Activated B cell treated with CpG ODN at 0.5 μM for 24 hours (primary cell): Measurements from ENCODE around the gene ZNF280B. TPM values are rescaled to one million over a fixed set of nuclear protein-coding genes. Genes with fewer than 3 reads are reported as not detected.
A peak's percentile ranks its signal among the peaks of the same experiment; 100 is the strongest.

Experiments used
- ATAC-seq: fragments of 200-7000 bp; cut with Tn5 transposase; one replicate; pipeline ENCODE4 v1.10.0; 2021; ENCODE audit warnings: low read depth, mild to moderate bottlenecking, moderate library complexity
- CTCF ChIA-PET: fragments of 350-600 bp; sonication (Branson Sonifier 250); formaldehyde crosslinking; loops from one replicate; lab custom pipeline; 2021; ENCODE audit warnings: antibody characterized with exemption; lab: Charles Lee
- POLR2A ChIA-PET: fragments of 350-600 bp; sonication (Branson Sonifier 250); formaldehyde crosslinking; loops from one replicate; lab custom pipeline; 2021; ENCODE audit warnings: antibody characterized with exemption; lab: Charles Lee
- DNase-seq: peaks from one replicate; pipeline ENCODE4 v3.0.0; 2022
- H3K27ac Mint-ChIP-seq: one replicate; pipeline ENCODE4 v1.8.0; 2020; ENCODE audit warnings: mixed read lengths
- H3K27me3 Mint-ChIP-seq: one replicate; pipeline ENCODE4 v1.8.0; 2021; ENCODE audit warnings: mixed read lengths
- H3K36me3 Mint-ChIP-seq: one replicate; pipeline ENCODE4 v1.8.0; 2021; ENCODE audit warnings: low read depth, mixed read lengths
- H3K4me1 Mint-ChIP-seq: one replicate; pipeline ENCODE4 v1.8.0; 2021; ENCODE audit warnings: mixed read lengths
- H3K4me3 Mint-ChIP-seq: one replicate; pipeline ENCODE4 v1.8.0; 2020; ENCODE audit warnings: mild to moderate bottlenecking, mixed read lengths
- H3K9me3 Mint-ChIP-seq: one replicate; pipeline ENCODE4 v1.8.0; 2020; ENCODE audit warnings: mixed read lengths
- intact Hi-C: fragments of 100-400 bp; cut with micrococcal nuclease; formaldehyde crosslinking; loops from one replicate; pipeline ENCODE4 v1.15.1; 2024
- total RNA-seq: library from RNA; stranded (reverse); gene quantifications from 2 replicates; pipeline ENCODE4 v1.2.3, GENCODE V29; 2022
- TF ChIP-seq, protein P1 (sequence below): fragments of 200-600 bp; IDR thresholded peaks from one replicate; pipeline ENCODE4 v1.8.0; 2022; ENCODE audit warnings: antibody characterized with exemption, mild to moderate bottlenecking

The ZNF280B gene
- total RNA-seq, 1 donor from 2014 or later = 2.5 TPM

DNA sequence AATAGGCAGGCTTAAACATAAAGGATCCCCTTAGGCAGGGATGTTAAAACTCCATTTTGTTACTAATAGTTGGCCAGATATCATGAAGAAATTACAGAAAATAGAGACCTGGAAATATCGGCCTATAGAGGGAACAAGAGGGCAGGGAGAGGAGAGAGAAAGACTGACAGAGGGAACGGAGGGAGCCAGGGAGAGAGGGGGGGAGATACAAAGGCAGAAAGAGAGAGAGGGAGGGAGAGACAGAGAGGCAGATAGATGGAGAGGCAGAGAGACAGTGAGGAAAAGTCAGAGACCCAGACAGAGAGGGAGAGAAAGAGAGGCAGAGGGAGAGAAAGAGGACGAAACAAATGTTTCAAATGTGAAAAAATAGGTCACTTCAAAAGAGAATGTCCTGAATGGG, 53.5 kb downstream of the ZNF280B start:
- POLR2A ChIA-PET = no interaction called here
- TF ChIP-seq, protein P1, sequence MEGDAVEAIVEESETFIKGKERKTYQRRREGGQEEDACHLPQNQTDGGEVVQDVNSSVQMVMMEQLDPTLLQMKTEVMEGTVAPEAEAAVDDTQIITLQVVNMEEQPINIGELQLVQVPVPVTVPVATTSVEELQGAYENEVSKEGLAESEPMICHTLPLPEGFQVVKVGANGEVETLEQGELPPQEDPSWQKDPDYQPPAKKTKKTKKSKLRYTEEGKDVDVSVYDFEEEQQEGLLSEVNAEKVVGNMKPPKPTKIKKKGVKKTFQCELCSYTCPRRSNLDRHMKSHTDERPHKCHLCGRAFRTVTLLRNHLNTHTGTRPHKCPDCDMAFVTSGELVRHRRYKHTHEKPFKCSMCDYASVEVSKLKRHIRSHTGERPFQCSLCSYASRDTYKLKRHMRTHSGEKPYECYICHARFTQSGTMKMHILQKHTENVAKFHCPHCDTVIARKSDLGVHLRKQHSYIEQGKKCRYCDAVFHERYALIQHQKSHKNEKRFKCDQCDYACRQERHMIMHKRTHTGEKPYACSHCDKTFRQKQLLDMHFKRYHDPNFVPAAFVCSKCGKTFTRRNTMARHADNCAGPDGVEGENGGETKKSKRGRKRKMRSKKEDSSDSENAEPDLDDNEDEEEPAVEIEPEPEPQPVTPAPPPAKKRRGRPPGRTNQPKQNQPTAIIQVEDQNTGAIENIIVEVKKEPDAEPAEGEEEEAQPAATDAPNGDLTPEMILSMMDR = no peak
- intact Hi-C loops = no loop called here
- no peak overlapping the region for H3K4me3 Mint-ChIP-seq
- peaks cover 7% of the 10 kb centered on the region for H3K36me3 Mint-ChIP-seq
- H3K4me1 Mint-ChIP-seq = peaks cover 29% of the 10 kb centered on the region
- no peak for ATAC-seq
- no peaks in the 10 kb centered on the region for H3K27me3 Mint-ChIP-seq
- peaks cover 18% of the 10 kb centered on the region for H3K9me3 Mint-ChIP-seq
- CTCF ChIA-PET = interaction anchor here (0.9 kb wide), 1 partner anchor 33 kb away, joined by 3 read pairs; no protein-coding TSS in a partner anchor
- DNase-seq = no peak
- H3K27ac Mint-ChIP-seq = no peak overlapping the region

DNA sequence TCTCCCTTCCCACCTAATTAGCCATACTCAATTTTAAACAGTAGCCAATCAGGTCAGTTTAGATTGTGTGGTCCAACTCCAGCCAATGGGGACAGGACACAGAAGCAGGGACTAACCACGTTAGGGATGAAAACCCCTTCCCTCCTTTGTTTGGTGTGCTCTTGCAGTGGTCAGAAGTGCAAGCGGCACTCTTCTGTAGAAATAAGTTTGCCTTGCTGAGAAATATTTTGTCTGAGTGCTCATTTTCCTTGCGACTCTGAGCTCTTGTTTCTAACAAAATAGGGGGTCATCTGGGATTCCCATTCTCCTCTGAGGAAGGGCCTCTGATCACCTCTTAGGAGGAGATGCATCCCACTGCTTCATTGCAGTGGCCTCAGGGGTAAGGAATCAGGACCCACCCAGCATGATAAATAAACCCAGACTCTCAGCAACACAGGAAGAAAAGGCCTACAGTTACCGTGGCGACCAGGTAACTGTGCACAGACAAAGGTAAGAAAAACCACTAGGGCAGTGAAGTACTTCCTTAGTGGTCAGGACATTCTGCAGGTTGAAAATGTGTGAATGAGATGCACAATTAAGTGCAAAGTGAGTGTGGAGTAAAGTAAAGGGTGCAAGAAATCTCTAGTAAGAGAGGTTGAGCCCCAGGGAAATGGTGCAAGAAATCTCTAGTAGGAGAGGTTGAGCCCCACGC, 55.4 kb downstream of the ZNF280B start:
- intact Hi-C loops = no loop called here
- CTCF ChIA-PET = no interaction called here
- H3K27ac Mint-ChIP-seq = no peak overlapping the region

DNA sequence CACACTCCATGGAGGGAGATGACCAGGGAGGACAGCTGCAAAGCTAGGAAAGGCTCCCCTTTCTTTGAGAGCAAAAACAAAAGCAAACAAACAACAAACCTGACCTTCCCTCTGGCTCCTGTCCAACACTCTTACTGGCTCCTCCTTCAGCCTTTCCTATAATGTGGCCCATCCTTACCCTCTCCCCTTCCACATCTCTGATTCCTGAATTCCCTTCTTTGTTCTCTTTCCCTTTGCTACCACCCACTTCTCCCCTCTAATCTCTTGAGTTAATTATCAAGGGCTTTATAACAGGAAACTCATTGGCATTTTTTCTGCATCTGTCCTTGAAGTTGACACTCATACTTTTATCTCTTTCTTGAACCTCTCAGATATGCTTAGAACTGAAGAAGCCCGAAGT, 56.3 kb downstream of the ZNF280B start:
- H3K4me1 Mint-ChIP-seq = peaks cover 38% of the 10 kb centered on the region
- H3K4me3 Mint-ChIP-seq = no peak overlapping the region
- ATAC-seq (no peak), DNase-seq (no peak)
- TF ChIP-seq, protein P1 = no peak
- POLR2A ChIA-PET = no interaction called here
- H3K27ac Mint-ChIP-seq = no peak overlapping the region
- peaks cover 7% of the 10 kb centered on the region for H3K36me3 Mint-ChIP-seq
- CTCF ChIA-PET = no interaction called here
- H3K27me3 Mint-ChIP-seq = no peaks in the 10 kb centered on the region
- intact Hi-C loops = no loop called here
- H3K9me3 Mint-ChIP-seq = peaks cover 7% of the 10 kb centered on the region

More for the DNA sequence above, 55.4 kb downstream of the ZNF280B start:
- ATAC-seq (no peak), DNase-seq (no peak)
- POLR2A ChIA-PET = no interaction called here
- TF ChIP-seq, protein P1 = no peak
- H3K9me3 Mint-ChIP-seq = peaks cover 10% of the 10 kb centered on the region
- no peaks in the 10 kb centered on the region for H3K27me3 Mint-ChIP-seq
- H3K4me1 Mint-ChIP-seq = peaks cover 38% of the 10 kb centered on the region
- peaks cover 7% of the 10 kb centered on the region for H3K36me3 Mint-ChIP-seq
- H3K4me3 Mint-ChIP-seq = no peak overlapping the region

DNA sequence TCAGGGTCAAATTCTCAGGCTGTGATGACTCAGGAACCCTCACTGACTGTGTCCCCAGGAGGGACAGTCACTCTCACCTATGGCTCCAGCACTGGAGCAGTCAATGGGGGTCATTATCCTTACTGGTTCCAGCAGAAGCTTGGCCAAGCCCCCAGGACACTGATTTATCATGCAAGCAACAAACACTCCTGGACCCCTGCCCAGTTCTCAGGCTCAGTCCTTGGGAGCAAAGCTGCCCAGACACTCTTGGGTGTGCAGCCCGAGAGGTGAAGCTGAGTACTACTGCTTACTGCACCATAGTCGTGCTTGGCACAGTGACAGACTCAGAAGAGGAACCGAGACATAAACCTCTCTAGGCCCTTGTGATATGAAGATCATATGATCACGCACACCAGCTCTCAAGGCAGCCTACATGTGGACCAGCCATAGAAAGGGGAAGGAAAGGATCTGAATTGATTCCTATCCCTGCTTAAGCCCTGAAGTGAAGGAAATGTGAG, 58.2 kb downstream of the ZNF280B start:
- peaks cover 7% of the 10 kb centered on the region for H3K9me3 Mint-ChIP-seq
- TF ChIP-seq, protein P1 = no peak
- H3K4me3 Mint-ChIP-seq = peak overlapping the region; percentile 63
- intact Hi-C loops = loop anchor here (1.0 to 2.0 kb wide), 3 partner anchors 20 to 40 kb away; no protein-coding TSS in a partner anchor
- ATAC-seq = peak; percentile 97
- ChIA-PET POLR2A (interaction anchor here (0.5 to 1.7 kb wide), 10 partner anchors 11 to 1072 kb away, joined by 3 to 6 read pairs (median 3); partner anchors contain the start of gene ZNF280B), CTCF (interaction anchor here (0.8 to 4.5 kb wide), 11 partner anchors 9 to 243 kb away, joined by 3 to 30 read pairs (median 3); no protein-coding TSS in a partner anchor)
- H3K27me3 Mint-ChIP-seq = no peaks in the 10 kb centered on the region
- peak overlapping the region; percentile 90 for H3K27ac Mint-ChIP-seq
- peak; percentile 46 for DNase-seq
- peaks cover 7% of the 10 kb centered on the region for H3K36me3 Mint-ChIP-seq
- peaks cover 38% of the 10 kb centered on the region for H3K4me1 Mint-ChIP-seq

DNA sequence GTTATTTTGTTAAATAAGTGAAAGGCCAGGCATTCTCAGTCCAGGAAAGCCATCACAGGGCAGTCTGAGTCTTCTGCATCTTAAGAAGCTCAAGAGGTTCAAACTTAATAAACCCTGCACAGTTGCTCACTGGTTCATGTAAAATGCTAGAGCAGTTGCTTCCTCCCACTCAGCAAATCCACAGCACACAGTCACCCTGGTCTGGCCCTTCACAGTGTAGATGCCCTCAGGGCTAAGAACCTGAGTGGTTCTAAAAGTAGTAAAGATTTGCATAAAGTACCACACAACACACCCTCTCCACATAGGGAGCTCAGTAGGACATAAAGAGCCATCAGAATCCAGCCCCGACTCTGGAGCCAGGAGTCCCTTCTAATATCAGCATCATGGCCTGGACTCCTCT, 58.7 kb downstream of the ZNF280B start:
- intact Hi-C loops = loop anchor here (1.0 to 2.0 kb wide), 3 partner anchors 19 to 40 kb away; no protein-coding TSS in a partner anchor
- TF ChIP-seq, protein P1 = no peak
- H3K4me3 Mint-ChIP-seq = peak overlapping the region; percentile 63
- CTCF ChIA-PET = interaction anchor here (1.1 to 4.5 kb wide), 7 partner anchors 10 to 217 kb away, joined by 3 to 30 read pairs (median 6); no protein-coding TSS in a partner anchor
- H3K27me3 Mint-ChIP-seq = no peaks in the 10 kb centered on the region
- DNase-seq = no peak
- POLR2A ChIA-PET = interaction anchor here (0.6 to 1.7 kb wide), 5 partner anchors 12 to 1073 kb away, joined by 3 to 6 read pairs (median 4); partner anchors contain the start of gene ZNF280B
- H3K27ac Mint-ChIP-seq = peak overlapping the region; percentile 90
- peaks cover 7% of the 10 kb centered on the region for H3K9me3 Mint-ChIP-seq
- peak; percentile 19 for ATAC-seq
- H3K4me1 Mint-ChIP-seq = peaks cover 38% of the 10 kb centered on the region
- H3K36me3 Mint-ChIP-seq = peaks cover 7% of the 10 kb centered on the region
